ENCODE data around the gene CUX1.

CUX1 gene

GRCh38 chr7:102054158-102054557 is 236.7 kb downstream of the CUX1 start:
- no peak for DNase-seq

DNA sequence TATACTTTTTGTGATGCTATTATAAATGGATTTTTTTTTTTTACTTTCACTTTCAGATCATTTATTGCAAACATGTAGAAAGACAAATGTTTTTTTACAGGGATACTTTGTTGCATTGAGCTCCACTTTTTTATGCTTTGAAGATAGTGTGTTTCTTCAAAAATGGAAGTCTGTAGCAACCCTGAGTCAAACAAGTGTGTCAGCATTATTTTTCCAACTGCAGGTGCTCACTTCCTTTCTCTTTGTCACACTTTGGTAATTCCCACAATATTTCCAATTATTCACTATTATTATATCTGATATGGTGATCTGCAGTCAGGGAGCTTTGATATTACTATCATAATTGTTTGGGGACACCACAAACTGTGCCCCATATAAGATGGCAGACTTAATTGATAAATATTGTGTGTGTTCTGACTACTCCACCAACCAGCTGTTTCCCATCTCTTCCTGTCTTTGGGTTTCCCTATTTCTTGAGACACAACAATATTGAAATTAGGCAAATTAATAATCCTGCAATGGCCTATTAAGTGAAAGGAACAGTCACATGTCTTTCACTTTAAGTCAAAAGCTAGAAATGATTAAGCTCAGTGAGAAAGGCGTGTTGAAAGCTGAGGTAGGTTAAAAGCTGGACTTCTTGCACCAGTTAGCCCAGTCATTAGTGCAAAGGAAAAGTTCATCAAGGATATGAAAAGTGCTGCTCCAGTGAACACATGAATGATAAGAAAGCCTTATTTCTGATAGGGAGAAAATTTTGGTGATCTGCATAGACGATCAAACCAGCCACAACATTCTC is 238.0 kb downstream of the CUX1 start:
- no peak for DNase-seq

DNA sequence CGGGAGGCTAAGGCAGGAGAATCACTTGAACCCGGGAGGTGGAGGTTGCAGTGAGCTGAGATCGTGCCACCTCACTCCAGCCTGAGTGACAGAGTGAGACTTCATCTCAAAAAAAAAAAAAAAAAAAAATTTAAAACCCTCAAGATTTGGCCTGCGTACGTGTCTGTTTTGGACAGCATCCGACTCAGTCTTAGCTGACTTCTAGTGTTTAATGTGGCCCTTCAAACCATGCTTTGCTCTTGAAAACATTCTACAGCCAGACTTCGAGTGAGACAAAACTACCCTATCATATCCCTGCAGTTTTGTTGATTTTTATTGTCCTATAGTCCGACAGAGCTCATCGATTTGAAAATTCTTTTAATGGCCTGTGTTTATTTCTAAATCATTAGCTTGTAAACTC is 242.1 kb downstream of the CUX1 start:
- no peak for DNase-seq

DNA sequence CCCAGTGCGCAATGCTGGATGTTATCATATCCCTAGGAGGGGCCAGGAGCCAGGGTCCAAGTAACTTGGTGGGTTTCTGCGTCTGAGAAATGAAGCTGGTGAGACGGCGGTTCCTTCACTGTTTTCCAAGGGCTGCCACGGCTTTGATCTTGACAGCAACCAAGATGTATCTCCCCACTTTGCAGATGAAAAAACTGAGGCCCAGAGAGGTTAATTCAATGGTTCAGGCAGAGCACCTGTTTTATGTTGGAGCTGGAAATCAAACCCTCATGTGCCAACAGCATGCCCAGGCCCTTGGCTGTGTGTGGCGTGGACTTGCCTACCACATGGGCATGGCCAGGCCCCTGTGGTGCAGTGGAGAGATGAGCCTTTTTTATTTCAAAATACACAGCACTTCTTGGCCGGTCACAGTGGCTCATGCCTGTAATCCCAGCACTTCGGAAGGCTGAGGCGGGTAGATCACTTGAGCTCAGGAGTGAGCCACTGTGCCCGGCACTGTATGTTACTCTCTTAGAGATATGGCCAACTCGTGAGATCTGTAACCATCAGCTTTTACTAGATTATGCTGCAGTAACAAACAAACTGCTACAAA is 244.0 kb downstream of the CUX1 start:
- DNase-seq, result no peak

- no peak for DNase-seq
These were observed 244.6 kb downstream of the CUX1 start for GRCh38 chr7:102061981-102062390.

GRCh38 chr7:102063690-102064180 is 246.3 kb downstream of the CUX1 start:
- no peak for DNase-seq

DNA sequence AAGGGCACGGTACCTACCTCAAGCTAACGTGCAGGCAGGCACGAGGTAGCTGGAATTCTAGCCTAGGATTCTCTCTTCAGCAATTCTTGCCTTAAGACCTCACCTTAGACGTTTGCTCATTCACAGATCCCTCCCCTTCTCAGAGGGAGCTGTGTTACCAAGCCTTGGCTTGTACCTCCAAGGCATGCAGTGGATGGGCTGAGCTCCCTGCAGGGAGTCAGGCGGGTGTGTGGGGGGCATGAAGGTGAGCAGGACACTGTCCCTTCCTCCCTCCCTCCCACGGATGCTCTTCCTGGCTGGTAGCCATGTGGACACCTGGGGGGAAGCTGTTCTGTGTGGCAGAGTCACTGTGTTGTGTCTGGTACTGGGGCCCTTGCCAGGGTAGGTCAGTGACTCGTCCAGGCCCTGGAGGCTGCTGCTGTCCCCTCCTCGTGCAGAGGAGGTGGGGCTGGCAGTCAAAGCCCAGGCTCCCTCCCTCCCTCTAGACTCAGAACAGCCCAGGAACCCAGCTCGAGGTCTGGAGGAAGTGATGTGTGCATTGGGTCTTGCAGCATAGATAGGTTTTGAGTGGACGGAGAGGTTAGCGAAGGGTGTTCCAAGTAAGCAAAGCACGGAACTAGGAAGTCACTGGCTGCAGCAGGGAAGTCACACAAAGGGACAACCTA is 247.1 kb downstream of the CUX1 start:
- DNase-seq, result no peak

DNA sequence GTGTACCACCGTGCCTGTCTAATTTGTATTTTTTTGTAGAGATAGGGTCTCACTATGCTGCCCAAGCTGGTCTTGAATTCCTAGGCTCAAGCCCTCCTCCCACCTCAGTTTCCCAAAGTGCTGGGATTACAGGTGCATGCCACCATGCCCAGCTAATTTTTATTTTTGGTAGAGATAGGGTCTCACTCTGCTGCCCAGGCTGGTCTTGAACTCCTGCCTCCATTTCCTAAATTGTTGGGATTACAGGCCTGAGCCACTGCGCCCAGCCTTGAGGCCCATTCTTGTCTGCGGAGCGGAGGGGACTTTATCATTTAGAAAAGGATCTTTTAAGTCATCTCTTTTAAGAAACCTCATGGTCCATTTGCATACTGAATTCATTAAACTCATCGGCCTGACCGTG is 247.8 kb downstream of the CUX1 start:
- no peak for DNase-seq

GRCh38 chr7:102066476-102066875 is 249.1 kb downstream of the CUX1 start:
- no peak for DNase-seq

DNA sequence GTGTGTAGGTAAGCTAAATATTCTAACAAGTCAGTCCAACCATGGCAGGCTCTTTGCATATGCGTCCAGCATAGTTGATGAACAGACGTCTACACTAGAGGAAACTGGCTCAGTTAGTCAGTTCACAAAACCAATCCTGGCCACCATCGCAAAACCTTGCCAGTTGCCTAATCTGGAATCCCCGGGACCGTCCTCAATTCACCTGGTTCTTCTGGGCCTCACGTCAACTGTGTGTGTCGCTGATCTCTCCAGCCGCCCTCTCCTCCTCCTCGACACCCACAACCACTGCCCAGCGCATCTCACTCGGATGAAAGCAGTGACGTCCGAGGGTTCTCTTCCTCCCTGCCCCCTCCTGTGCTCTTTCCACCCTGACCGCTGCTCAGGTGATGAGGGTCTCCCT is 251.4 kb downstream of the CUX1 start:
- no peak for DNase-seq

GRCh38 chr7:102069931-102070629 is 252.7 kb downstream of the CUX1 start:
- no peak for DNase-seq

DNA sequence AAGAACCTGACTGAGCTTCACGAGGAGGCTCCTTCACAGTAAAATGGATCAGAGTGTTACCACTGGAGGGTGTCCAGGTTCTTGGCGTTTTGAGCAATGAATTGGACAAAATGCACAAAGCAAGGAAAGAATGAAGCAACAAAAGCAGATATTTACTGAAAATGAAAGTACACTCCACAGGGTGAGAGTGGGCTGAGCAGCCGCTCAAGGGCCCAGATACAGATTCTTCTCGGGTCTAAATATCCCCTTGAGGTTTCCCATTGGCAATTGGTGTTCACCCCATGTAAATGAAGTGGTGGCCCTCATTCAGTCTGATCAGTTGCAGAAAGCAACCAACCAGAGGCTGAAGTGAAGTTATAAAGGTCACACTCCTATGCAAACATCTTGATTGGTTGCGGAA is 254.6 kb downstream of the CUX1 start:
- no peak for DNase-seq

DNA sequence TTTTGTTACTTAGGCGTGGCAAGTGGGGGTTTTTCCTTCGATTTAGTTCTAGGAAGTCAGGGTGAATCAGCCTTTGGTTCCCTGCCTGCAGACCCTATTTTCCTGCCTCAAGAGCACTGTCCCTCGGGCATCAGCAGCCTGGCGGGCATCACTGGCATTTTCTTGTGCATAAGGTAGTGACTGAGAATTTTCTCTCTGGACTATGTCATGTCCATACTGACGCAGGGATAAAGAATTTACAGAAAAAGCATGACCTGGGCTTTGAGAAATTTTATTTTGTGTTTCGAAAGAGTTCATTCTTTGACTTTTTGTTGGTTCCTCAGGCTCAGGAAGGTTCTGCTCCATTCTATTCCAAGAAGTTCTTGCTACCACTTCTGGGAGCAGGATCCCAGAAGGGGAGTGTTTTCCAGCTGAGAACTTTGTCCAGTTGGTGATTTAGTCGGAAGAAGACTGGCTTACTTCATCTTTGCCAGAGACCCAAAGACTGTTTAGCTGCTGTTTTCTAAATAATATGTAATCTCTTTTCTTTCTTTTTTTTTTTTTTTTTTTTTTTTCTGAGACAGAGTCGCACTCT is 255.3 kb downstream of the CUX1 start:
- no peak for DNase-seq

DNA sequence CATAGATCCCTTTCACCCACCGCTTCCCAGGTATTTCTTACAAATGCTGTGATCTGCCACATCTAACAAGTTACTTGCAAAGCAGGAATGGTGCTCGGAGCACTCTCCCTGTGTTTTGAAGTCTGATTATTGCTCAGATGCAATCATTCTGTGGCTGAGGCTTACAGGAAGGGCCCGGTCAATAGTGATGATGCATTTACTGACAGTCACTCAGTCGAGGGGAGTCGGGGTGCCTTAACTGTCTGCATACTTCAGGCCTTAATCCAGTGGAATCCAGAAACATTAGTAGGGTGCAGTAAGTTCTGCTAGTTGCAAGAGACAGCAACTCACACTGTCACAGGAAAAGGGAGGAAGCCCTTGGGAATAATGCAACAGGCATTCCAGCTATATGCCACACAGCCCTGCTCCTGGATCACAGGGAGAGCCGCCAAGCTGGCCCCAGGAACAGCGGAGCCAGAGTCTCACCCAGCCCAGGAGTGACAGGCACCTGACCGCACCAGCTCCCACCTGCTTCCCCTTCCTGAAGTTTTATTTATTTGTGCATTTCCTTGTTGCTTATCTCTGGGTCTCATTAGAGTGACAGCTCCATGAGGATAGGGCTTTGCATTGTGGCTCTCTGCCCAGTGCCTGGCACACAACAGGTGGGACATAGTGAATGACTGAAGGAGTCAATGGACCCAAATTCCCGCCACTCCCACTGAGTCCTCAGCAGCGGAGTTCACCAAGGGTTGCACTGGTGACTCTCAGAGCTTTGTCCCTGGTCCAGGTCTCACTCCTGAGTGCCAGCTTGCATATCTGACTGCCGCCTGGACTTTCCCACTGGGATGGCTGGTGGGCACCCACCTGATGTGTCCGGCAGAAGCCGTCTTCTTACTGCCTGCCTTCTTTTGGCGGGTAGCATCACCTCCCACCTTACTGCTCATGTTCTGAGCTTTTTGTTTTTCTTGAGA is 256.8 kb downstream of the CUX1 start:
- DNase-seq, result no peak

GRCh38 chr7:102075126-102075525 is 257.7 kb downstream of the CUX1 start:
- DNase-seq, result no peak

GRCh38 chr7:102075553-102076135 is 258.2 kb downstream of the CUX1 start:
- DNase-seq, result no peak

- DNase-seq, result no peak
These were observed 259.7 kb downstream of the CUX1 start for GRCh38 chr7:102077081-102077480.

- no peak for DNase-seq
These were observed 262.0 kb downstream of the CUX1 start for GRCh38 chr7:102079140-102080018.

DNA sequence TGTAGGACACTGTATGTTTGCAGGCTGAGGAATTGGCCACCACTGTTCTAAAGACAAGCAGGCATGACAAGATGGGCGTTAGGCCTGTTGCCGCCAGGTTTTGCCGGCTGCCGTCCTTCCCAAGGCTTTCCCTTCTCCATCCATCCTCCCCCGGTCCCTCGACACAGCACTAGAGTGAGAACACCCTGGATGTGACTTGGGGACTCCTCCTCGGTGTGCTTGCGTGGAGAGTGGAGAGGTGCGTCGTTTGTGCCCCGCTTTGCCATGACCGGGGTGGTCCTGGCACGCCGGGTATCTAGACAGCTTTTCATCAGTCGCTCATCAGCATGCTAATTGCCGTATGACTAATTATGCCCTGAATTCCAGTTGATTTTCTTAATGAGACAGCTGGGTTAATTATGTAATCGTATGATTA is 262.6 kb downstream of the CUX1 start:
- DNase-seq, result no peak
